Superior temporal gyrus (tissue), 1 donor: ENCODE data around the gene SMU1.
A peak's percentile ranks its signal among the peaks of the same experiment; 100 is the strongest.
"Not testable (repeated sequence)": the region's sequence is repeated elsewhere in the genome, so short reads cannot be mapped to it uniquely, and the experiment has no call there.

Experiments
- DNase-seq: peaks from one replicate; pipeline ENCODE4 v3.0.0-alpha.2; 2016; ENCODE audit errors: extremely low spot score

SMU1 gene

DNA sequence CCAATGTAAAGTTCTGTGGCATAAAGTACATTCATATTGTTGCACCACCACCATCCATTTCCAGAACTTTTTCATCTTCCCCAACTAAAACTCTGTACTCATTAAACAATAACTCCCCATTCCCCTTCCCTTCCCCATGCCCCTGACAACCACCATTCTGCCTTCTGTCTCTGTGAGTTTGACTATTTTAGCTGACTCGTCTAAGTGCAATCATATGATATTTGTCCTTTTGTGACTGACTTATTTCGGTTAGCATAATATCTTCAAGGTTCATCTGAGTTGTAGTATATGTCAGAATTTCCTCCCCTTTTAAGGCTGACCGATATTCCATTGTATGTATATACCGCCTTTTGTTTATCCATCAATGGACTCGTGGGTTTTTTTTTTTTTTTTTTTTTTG, 29.0 kb upstream of the SMU1 start:
- no peak for DNase-seq

GRCh38 chr9:33104401-33104800, 27.9 kb upstream of the SMU1 start:
- DNase-seq = no peak

DNA sequence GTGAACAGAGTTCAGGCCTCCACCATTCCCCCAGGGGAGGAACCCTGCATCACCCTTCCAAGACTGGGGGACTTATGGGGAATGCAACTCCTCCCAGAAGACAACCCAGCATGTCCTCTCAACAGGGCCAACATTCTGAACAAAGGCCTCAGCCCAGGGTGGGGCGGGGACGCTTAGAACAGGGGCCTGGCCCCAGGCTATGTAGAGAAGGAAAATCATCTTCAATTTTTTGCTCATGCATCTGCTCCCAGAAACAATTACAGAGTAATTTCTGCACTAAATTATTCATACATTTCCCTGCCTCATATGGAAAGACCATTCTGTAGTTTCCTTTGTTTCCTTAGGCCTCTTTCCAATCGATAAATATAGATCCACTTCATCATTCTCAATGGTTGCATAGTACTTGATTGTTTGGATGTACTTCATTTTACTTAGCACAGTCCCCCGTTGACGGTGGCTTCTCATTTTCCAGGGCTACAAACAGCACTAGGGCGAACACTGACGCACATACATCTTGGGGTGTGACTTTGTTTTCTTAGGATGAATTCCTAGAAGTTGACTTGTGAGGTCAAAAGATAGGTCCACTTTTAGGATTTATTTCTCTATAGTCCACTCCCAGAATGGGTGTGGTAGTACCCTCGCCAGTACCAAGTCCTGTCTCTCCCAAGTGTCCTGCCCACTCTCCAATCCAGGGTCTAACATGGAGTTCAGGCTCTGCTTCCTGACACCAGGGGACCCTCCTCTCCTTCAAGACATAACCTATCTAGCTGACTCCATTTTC, 27.2 kb upstream of the SMU1 start:
- DNase-seq = no peak

DNA sequence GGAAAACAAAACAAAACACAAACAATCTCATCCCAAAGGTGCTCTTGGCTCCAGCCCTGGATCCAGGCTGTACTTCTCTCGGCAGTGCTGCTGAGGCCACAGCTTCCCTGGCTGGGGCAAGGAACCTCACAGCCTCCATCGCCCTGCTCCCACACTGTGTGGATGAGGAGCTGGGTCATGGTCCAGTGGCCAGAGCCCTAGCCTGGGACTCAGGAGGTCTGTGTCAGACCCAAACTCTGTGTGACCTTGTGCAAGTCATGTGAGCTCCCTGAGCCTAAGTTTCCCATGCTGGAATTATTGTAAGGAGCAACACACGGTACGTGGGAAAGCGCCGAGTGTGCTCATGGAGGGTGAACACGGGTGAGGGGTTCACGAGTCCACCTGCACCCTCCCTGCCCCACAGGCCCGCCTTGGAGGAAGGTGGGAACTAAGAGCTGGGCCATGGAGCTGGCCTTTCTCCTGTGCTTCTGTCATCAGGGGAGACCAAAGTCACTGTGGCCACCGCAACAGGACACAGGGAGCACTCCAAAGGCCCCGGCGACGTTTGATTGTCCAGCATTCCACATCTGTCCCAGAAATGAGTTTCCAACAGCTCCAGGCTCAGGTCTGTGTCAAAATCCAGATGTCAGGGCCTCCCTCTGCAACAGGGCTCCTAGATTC, 26.2 kb upstream of the SMU1 start:
- no peak for DNase-seq

DNA sequence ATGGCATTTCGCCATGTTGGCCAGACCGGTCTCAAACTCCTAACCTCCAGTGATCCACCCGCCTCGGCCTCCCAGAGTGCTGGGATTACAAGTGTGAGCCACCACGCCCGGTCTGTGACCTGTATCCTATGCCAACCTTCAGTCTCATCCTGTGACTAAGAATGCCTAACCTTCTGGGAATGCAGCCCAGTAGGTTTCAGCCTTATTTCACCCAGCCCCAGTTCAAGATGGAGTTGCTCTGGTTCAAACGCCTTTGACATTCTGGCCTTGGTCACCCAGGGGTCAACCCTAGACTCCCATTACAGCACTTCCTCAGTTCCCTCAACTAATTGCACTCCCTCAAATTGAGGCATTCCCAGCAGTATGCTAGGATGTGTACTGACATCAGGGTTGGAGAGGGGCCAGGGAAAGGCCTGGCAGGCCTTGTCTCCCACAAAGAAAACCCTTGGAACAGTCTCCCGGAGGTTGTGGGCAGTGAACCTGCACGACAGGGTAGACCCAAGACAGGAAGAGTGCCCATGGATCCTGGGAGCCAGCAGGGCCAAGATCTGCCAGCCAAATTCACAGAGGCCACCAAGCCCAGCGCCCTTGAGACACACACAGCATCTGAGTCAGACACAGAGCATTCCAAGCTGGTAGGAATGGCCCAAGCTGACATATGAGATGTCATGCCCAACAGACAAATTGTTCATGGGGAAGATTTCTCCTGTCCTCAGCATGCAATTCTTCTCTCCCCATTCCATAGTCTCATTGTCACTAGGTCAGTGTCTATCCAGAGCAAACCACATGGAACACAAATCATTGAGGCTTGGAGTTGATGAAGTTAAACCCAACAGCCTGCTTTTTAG, 24.9 kb upstream of the SMU1 start:
- no peak for DNase-seq

DNA sequence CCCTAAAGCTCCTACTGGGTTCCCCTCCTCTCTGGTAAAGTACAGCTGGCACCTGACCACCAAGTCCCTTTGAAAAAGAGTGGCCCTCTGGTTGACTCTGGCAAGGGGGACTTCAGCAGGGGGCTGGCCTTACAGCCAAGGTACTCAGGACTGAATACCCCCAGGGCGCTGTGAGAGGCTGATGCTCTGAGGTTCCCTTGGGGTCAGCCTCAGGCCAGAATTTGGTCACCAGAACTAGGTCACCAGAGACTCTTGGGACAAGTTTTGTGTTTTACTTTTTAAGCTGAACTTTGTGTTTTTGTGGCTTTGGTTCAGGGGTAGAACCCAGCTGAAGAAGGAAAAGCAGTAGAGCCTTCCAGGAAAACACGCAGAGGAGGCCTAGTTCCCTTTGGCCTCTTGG, 23.3 kb upstream of the SMU1 start:
- DNase-seq = no peak

- DNase-seq = no peak
These were observed 20.7 kb upstream of the SMU1 start for GRCh38 chr9:33097192-33097591.

DNA sequence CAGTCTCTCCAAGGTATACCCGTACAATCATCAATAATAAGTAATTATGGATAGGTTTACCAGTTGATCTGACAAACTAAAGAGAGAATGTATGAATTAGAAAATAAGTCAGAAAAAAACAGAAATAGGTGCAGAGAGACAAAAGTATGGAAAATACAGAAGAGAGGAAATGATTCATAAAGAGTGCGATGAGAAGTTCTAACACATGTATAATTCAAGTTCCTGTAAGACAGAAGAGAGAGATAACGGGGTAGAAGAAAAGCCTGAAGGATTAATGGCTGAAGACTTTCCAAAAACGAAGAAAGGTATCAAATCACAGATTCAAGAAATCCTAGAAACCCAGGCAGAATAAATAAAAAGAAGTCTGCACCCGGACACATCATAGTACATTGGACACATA, 16.2 kb upstream of the SMU1 start:
- DNase-seq = no peak

DNA sequence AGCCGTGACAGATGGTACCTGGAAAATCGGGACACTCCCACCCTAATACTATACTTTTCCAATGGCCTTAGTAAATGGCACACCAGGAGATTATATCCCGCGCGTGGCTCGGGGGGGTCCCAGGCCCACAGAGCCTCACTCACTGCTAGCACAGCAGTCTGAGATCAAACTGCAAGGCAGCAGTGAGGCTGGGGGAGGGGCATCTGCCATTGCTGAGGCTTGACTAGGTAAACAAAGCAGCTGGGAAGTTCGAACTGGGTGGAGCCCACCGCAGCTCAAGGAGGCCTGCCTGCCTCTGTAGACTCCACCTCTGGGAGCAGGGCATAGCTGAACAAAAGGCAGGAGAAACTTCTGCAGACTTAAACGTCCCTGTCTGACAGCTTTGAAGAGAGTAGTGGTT, 9.2 kb upstream of the SMU1 start:
- DNase-seq = not testable (repeated sequence)

DNA sequence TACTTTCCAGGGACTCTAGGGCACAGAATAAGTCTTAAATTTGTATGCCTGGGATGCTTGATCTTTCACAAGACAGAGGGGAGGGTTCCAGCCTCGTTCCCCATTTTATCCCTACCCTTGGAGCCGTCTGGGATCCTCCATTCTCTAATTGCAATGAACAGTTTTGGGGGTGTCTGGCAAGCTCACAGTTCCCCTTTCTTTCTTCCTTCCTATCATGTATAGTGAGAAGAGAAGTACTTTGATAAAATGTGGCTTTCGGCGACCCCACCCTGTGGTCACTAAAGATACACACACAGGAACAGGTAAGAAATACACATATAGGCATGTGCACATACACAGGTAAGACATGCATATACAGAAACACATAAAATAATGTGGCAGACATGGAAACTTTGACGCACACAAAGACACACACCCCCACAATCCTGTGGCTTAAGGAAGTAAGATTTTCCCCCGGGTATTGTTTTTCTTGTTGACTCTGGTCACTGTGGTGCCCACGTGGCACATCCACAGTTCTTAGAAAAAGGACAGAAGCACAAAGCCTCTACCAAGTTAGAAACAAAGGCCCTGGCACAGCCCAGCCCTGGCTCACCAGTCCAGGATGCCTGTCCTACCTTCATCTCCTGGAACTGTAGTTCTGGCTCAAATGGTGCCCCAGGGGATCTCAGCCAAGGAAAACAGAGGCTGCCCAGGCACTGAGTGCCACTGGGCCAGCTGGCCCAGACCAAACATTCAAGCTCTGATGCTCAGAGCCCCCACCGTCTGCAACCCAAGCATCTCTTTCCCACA, 6.3 kb upstream of the SMU1 start:
- no peak for DNase-seq

DNA sequence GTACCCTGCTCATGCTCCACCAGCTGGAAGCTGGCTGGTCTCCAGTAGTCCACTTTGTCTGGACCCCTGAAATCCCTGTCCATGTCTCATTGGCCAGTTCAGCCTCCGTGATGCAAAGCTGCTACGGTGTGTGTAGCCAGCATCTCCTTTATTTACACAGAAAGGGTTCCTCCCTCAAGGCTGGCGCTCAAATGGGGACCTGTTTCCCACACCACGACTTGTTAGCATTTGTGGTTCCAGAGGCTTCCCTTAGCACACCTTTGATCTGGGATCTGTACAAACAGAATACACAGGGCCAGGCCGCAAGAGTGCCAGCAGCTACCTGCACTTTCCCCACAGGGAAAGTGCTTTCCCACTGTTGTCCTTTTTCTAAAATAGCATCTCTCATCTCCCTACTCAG, 5.7 kb upstream of the SMU1 start:
- no peak for DNase-seq

DNA sequence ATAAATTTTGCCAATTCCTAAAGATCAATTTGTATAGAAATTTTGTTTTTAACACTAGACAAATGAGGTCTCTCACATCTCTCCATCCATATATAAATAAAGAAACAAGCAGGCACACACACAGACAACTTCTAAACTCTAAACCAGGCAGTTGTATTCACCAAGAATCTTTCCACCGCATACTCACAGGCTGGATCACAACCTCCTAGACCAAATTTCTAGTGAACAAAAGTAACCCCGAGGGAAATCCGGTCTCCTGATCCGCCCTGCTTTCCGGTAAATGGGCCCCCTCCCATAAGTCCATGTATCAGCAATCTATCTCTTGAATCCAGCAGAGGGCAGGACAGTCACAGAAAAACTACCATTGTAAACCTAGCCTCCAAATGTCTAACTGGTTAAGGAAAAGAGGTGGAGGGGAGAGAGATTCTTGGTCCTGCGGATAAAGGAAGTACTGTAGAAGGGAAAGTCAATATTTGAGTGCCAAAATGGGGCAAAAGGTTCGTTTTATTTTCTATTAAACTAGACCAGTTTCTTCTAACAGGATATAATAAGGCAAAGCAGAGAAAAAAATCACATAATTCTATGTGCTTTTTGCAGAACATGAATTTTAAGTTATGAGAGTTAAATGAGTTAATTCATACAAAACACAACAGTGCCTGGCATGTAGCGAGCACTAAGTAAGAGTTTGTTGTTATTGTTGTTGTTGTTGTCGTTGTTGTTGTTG, 4.8 kb upstream of the SMU1 start:
- DNase-seq = peak; percentile 88

GRCh38 chr9:33080534-33080933, 4.1 kb upstream of the SMU1 start:
- DNase-seq = no peak

DNA sequence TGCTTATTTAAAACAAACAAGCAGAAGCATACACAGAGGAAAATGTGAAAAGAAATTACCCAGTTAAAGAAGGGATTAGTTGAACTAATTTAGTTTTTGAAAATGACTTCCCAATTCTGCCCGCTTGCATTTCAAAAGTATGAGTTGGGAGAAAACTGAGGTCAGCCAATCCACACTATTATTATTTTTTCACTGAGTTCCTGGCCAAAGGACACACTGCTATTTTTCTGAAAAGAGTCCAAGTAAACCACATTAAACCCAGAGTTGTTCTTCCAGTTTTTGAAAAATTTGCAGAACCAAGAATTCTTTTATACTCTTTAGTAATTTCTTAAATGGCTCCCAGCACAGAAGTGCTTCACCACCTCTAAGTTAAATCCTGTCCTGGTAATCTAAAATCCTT, 7.5 kb downstream of the SMU1 start:
- no peak for DNase-seq

DNA sequence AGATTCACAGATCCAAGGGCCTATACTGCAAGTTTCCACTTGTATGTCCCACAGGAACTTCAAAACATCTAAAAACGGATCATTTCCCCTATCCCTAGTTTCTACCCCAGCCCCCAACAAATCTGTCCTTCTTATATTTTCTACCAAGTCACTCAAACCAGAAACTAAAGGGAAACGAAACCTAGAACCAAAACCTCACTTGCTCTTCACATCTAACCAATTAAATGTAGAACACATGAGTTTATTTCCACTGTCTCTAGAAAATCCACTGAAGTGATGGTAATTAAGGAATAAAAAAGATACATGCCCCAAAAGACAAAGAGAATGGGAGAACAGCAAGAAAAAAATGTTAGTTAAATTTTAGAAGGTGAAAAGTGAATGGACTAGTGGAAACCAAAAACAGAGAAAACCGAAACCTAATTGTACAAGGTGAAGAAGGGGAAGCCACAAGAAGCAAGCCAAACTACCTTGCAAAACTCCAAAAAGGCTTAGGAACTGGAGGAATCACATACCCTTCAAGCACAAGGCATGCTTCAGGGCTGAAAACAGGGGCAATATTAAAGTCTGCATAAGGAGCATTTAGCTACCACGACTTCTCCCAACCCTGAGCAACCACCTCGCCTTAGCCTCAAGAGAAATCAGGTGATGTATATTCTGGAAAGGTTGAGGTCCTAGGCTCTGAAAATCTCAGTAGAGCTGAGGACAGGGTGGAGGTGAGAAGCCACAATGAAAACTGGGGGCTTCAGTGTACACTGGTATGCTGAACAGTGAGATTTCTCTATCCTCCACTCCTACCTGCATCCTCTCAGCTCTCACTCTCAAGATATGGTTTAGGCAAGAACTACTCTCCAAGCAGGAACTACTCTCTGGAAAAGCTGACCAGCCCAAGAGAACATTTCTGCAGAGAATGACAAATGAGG, 11.1 kb downstream of the SMU1 start:
- DNase-seq = no peak

GRCh38 chr9:33051144-33051543, 25.3 kb downstream of the SMU1 start:
- DNase-seq = no peak

DNA sequence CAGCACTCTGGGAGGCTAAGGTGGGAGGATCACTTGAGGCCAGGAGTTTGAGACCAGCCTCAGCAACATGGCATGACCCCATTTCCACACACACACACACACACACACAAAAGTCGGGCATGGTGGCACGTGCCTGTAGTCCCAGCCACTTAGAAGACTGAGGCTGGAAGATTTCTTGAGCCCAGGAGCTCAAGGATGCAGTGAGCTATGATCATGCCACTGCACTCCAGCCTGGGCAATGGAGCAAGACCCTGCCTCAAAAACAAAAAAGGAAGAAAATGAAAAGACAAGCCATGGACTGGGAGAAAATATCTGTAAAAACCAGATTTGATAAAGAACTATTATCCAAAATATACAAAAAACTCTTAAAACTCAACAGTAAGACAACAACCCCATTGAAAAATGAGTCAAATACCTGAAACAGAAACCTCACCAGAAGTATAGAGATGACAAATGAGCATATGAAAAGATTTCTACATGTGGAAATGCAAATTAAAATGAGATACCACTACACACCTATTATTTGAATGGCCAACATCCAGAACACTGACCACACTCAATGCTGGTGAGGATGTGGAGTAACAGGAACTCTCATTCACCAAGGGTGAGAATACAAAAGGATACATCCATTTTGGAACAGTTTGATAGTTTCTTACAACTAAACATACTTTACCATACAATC, 26.7 kb downstream of the SMU1 start:
- DNase-seq = no peak

DNA sequence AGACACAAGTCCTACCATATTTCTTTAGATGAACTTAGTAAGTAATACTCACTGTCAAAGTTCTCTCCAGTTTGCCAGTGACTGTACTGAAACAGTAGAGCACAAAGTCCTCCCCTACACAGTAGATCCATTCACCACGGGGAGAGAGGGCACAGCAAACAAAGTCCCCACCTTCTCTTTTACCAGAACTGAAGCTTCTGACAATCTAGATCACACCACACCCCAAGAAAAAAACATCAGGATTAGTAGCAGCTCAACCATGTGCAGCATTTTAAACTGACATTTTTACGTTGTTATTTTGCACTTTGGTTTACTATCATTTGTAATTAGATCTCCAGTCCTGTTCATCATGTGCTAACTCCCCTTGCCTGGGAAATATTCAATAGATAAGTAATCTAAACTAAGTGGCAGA, 28.4 kb downstream of the SMU1 start:
- no peak for DNase-seq

DNA sequence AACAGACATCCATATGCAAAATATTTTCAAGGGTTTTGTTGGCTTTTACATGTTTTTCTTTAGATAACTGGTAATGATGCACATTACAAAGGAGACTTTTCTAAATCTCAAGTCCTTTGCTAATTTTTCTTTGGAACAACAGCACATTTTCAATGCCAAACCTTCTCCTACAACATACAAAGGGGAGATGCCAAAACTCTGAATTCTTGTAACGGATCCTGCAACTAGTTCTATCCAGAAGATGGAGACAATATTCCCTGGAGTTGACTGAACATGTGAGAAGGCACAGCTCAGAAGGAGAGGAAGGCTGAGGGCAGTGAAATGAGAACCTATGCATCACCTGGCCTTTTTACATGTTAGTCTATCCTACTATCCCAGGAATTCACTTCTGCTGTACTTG, 30.4 kb downstream of the SMU1 start:
- DNase-seq = no peak
